T-cell (primary cell): ENCODE results near the gene MCL1. TPM values are rescaled to one million over a fixed set of nuclear protein-coding genes. Genes with fewer than 3 reads are reported as not detected.

ENCODE experiments used
- ATAC-seq, 4 experiments: fragments of 200-7000 bp in 3 of 4; fragments of 150-1000 bp in 1 of 4; cut with Tn5 transposase; replicated peaks in 1 of 4; 1 replicate in 3 of 4; 2 replicates in 1 of 4; pipeline ENCODE4 v1.10.0; 2021; ENCODE audit warnings: moderate library complexity in 3 of 4, mild to moderate bottlenecking in 2 of 4, moderate number of reproducible peaks in 1 of 4
- CTCF ChIA-PET, 2 donors: fragments of 300-600 bp; sonication (Branson Sonifier 250); formaldehyde crosslinking; loops; one replicate each; lab custom pipeline; 2022; ENCODE audit warnings: antibody characterized with exemption in 2 of 2; lab: Charles Lee
- POLR2A ChIA-PET, 2 donors: fragments of 300-600 bp; sonication (Branson Sonifier 250); formaldehyde crosslinking; loops; one replicate each; lab custom pipeline; 2022; ENCODE audit warnings: antibody characterized with exemption in 2 of 2; lab: Charles Lee
- DNase-seq, 35 experiments: peaks; one replicate each; pipeline versions ENCODE4 v3.0.0 to v3.0.0-alpha.2; 2013 to 2023
- H3K27ac ChIP-seq: one replicate; pipeline ENCODE4 v1.5.1; 2013; ENCODE audit warnings: low read length
- H3K27me3 ChIP-seq, 2 experiments: replicated peaks in 1 of 2; 1 replicate in 1 of 2; 2 replicates in 1 of 2; pipeline versions ENCODE4 v1.6.1 to v1.7.0; 2013; ENCODE audit warnings: low read length in 1 of 2, mixed read lengths in 1 of 2; ENCODE audit not compliant: control insufficient read depth in 2 of 2, insufficient read depth in 2 of 2; ENCODE audit errors: extremely low read depth in 1 of 2
- H3K36me3 ChIP-seq, 2 donors: 1 replicate in 1 of 2; 2 replicates in 1 of 2; pipeline versions ENCODE4 v1.6.1 to v1.7.0; 2013; ENCODE audit warnings: low read length in 1 of 2; ENCODE audit not compliant: control insufficient read depth in 2 of 2, insufficient read depth in 1 of 2; ENCODE audit errors: extremely low read depth in 1 of 2
- H3K4me1 ChIP-seq, 2 experiments: 1 replicate in 1 of 2; 2 replicates in 1 of 2; pipeline versions ENCODE4 v1.6.1 to v1.7.0; 2013; ENCODE audit warnings: low read length in 2 of 2, mixed read lengths in 1 of 2; ENCODE audit not compliant: insufficient read depth in 2 of 2, control insufficient read depth in 1 of 2; ENCODE audit errors: extremely low read depth in 1 of 2
- H3K4me3 ChIP-seq, 2 donors: 1 replicate in 1 of 2; 2 replicates in 1 of 2; pipeline versions ENCODE4 v1.5.1 to v1.7.0; 2013; ENCODE audit warnings: mild to moderate bottlenecking in 2 of 2, low read length in 1 of 2, moderate library complexity in 1 of 2; ENCODE audit not compliant: control insufficient read depth in 1 of 2; ENCODE audit errors: extremely low read depth in 1 of 2
- H3K9me3 ChIP-seq: 2 replicates; pipeline ENCODE4 v1.7.0; 2013
- H3K27ac Mint-ChIP-seq, 2 donors: one replicate each; pipeline ENCODE4 v1.8.0; 2020 to 2021; ENCODE audit warnings: mild to moderate bottlenecking in 2 of 2, mixed read lengths in 2 of 2
- H3K27me3 Mint-ChIP-seq, 2 donors: one replicate each; pipeline ENCODE4 v1.8.0; 2021 to 2022; ENCODE audit warnings: mixed read lengths in 2 of 2
- H3K36me3 Mint-ChIP-seq: one replicate; pipeline ENCODE4 v1.8.0; 2021; ENCODE audit warnings: mixed read lengths
- H3K4me1 Mint-ChIP-seq, 3 donors: one replicate each; pipeline ENCODE4 v1.8.0; 2020 to 2022; ENCODE audit warnings: mixed read lengths in 3 of 3, mild to moderate bottlenecking in 1 of 3
- H3K4me3 Mint-ChIP-seq, 3 donors: one replicate each; pipeline ENCODE4 v1.8.0; 2020 to 2022; ENCODE audit warnings: mild to moderate bottlenecking in 3 of 3, mixed read lengths in 3 of 3, moderate library complexity in 3 of 3
- H3K9me3 Mint-ChIP-seq, 3 donors: one replicate each; pipeline ENCODE4 v1.8.0; 2020 to 2022; ENCODE audit warnings: mixed read lengths in 3 of 3
- WGBS: methylation state at CpG from one replicate; pipeline ENCODE4 v1.1.5; 2013; ENCODE audit warnings: missing lambda C conversion rate; ENCODE audit not compliant: insufficient coverage; 5-methylcytosine and 5-hydroxymethylcytosine counted together
- total RNA-seq, 35 experiments: library from RNA in 6 of 35; stranded (reverse) in 6 of 35; fragments of 120-200 nt in 1 of 35; gene quantifications; one replicate each; pipeline versions ENCODE4 v1.2.1 to v1.2.4 and lab custom pipeline; 2013 to 2026

Gene MCL1
- total RNA-seq, 5 donors from 2014 or later (not counting 1 experiment from before 2014, with no cell fraction given): 478 to 731 (median 517) TPM

DNA sequence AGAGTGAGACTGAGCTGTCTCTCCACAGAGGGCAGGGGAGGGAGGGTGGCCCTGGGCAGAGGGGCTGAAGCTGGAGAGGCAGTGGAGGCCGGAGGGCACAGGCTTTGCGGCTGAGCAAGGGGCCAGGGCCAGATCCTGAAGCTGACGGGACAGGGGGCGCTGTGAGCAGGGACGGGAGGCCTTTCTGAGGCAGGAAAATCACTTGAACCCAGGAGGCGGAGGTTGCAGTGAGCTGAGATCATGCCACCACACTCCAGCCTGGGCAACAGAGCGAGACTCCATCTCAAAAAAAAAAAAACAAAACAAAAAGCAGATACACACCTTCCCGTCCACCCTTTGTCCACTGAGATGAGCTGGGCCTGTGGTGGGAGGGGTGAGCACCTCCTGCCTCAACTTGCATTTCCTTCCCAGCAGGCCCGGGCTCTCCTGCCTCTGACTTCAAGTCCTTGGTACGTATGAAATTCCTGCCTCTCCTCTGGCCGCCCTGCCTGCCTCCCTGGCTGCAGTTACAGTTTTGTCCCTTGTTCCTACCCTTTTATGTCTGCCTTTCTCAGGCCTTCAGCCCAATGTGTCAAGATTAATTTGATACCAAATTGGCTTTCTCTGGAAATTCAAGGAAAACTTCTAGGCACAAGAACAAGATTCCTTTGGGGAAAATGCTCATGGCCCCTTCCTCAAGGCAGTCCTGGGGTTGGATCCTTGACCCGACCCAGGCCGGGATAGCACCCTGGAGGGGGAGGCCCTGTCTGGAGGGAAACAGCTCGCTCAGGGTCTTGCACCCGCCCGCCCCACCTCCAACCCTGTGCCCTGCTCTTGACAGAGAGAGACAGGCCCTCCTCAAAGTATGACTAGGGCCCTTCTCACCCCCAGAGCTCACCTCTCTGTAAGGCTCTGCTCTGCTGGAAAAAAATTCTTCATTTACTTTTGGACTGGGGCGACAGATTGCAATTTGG is 41.4 kb downstream of the MCL1 start:
- DNase-seq (no peak), ATAC-seq (no peak)
- H3K36me3 ChIP-seq: no peaks in the 10 kb centered on the region
- 87% methylated on average over 8 of the region's 17 CpGs for WGBS
- no peaks in the 10 kb centered on the region for H3K36me3 Mint-ChIP-seq
- no peaks in the 10 kb centered on the region for H3K9me3 ChIP-seq
- H3K9me3 Mint-ChIP-seq: no peaks in the 10 kb centered on the region
- CTCF ChIA-PET: no interaction called here
- no peaks in the 10 kb centered on the region for H3K4me1 ChIP-seq
- no peaks in the 10 kb centered on the region for H3K4me1 Mint-ChIP-seq
- no peak overlapping the region for H3K4me3 Mint-ChIP-seq
- no peak overlapping the region for H3K27ac Mint-ChIP-seq
- H3K27ac ChIP-seq: no peak overlapping the region
- H3K4me3 ChIP-seq: no peak overlapping the region
- peaks cover 0 to 13% of the 10 kb centered on the region in 2 experiments for H3K27me3 ChIP-seq
- peaks cover 0 to 6% of the 10 kb centered on the region in 2 donors for H3K27me3 Mint-ChIP-seq
- POLR2A ChIA-PET: interaction anchor here in 1 of 2 donors (0.7 kb wide), 1 partner anchor 176 kb away, joined by 3 read pairs; no protein-coding TSS in a partner anchor

DNA sequence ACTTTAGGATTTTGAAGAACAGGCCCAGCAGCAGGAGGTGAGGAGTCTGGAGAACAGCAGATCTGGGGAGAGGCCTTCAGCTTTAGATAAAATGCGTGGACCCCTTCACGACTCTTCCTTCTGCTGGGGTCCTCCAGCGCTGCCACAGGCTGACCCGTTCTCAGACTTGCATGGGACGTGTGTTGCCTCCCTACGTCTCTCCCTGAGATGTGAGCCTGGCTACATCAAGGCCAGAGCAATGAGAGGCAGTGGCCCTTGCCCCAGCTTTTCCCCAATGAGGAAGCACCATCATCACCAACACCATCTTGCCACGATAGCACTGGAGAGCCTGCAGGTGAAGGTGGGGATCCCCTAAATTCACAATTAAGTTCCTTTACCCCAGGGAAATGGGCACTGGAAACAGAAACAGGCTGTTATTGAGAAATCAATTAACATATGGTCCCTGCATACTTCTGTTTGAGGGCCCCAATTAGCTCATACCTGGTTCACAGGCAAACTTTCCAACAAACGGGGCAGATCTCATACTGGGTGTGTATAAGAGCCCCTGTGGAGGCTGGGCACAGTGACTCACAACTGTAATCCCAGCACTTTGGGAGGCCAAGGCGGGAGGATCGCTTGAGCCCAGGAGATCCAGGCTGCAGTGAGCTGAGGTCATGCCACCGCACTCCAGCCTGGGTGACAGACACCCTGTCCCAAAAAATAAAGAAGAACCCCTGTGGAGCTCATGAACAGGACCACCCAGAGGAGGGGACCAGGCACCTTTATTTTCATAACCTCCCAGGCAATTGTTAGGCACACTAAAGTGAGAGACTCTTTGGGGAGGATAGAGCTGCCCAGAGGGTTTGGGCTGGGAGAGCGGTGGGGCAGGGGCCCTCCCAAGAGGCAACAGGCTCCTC is 42.3 kb downstream of the MCL1 start:
- no peak for ATAC-seq
- Histone ChIP-seq H3K4me1 (no peaks in the 10 kb centered on the region), H3K4me3 (no peak overlapping the region), H3K9me3 (no peaks in the 10 kb centered on the region), H3K27ac (no peak overlapping the region), H3K27me3 (peaks cover 0 to 13% of the 10 kb centered on the region in 2 experiments), H3K36me3 (no peaks in the 10 kb centered on the region)
- Mint-ChIP-seq H3K27ac (no peak overlapping the region), H3K4me3 (no peak overlapping the region), H3K27me3 (peaks cover 0 to under 1% of the 10 kb centered on the region in 2 donors), H3K4me1 (peaks cover 0 to 6% (median 3%) of the 10 kb centered on the region in 3 donors), H3K9me3 (no peaks in the 10 kb centered on the region), H3K36me3 (no peaks in the 10 kb centered on the region)
- 85% methylated on average over 9 of the region's 12 CpGs for WGBS
- CTCF ChIA-PET: interaction anchor here in 1 of 2 donors (0.6 kb wide), 1 partner anchor 254 kb away, joined by 4 read pairs; no protein-coding TSS in a partner anchor
- no peak for DNase-seq
- POLR2A ChIA-PET: interaction anchor here in 1 of 2 donors (0.7 kb wide), 1 partner anchor 175 kb away, joined by 3 read pairs; no protein-coding TSS in a partner anchor

DNA sequence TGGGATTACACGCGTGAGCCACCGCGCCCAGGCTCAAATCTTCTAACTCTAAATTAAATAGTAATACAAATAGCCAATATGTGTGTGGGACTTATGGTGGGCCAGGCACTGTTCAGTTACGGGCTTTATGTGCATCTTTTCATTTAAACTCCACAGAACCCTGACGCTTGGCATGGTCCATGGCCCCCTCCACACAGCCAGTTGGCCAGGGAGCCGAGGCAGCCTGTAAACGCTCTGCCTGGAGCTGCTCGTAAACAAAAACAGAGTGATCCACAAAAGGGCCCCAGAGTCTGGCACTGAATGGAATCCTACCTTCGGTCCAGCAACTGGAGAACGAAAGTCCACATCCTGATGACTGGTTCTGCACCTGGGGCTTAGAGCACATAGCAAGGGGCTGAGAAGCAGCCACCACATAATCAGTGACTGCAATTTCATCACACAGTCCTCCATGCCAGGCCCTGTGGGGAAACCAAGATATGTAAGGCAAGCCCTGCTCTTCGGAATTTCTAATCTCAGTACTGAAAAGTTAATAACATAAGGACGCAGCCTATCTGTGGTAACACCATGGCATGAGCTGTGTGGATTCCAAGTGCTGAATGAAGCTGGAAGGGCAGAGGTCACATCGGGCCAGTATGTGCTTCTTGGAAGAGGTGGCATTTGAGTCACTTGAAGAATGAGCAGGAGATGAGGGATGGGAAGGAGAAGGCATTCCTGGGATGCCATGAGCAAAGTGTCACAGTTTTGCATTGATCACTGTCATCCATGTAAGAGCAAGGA is 43.7 kb downstream of the MCL1 start:
- Mint-ChIP-seq H3K27me3 (no peaks in the 10 kb centered on the region), H3K4me1 (peaks cover 0 to 6% (median 3%) of the 10 kb centered on the region in 3 donors), H3K27ac (no peak overlapping the region), H3K36me3 (no peaks in the 10 kb centered on the region), H3K9me3 (no peaks in the 10 kb centered on the region), H3K4me3 (no peak overlapping the region)
- Histone ChIP-seq H3K9me3 (no peaks in the 10 kb centered on the region), H3K27me3 (peaks cover 0 to 13% of the 10 kb centered on the region in 2 experiments), H3K4me3 (no peak overlapping the region), H3K4me1 (no peaks in the 10 kb centered on the region), H3K27ac (no peak overlapping the region), H3K36me3 (no peaks in the 10 kb centered on the region)
- ChIA-PET CTCF (interaction anchor here (0.5 to 0.6 kb wide), 2 partner anchors 53 to 82 kb away, joined by 3 read pairs; no protein-coding TSS in a partner anchor), POLR2A (interaction anchor here in 1 of 2 donors (0.5 kb wide), 1 partner anchor 84 kb away, joined by 6 read pairs; no protein-coding TSS in a partner anchor)
- ATAC-seq (no peak), DNase-seq (no peak)
- WGBS: 80% methylated on average over 7 of the region's 14 CpGs

DNA sequence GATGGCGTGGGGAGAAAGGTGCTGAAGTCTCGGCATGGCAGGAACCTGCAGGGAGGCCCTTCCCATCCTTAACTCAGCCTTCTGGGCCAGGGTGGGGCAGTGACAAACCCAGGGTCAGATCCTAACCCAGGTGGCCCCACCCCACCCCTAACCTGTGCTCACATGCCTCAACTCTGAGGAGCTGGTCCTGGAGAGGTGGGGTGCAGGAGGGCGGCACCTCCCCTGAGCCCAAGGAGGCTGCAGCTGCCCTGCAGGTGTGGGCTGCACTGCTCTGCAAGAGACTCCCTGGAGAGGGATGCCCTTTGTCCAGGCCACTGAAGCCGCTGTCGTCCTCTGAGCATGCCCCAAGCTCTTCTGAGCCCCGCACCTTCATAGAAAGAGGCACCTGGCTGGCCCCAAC is 45.4 kb downstream of the MCL1 start:
- POLR2A ChIA-PET: no interaction called here

DNA sequence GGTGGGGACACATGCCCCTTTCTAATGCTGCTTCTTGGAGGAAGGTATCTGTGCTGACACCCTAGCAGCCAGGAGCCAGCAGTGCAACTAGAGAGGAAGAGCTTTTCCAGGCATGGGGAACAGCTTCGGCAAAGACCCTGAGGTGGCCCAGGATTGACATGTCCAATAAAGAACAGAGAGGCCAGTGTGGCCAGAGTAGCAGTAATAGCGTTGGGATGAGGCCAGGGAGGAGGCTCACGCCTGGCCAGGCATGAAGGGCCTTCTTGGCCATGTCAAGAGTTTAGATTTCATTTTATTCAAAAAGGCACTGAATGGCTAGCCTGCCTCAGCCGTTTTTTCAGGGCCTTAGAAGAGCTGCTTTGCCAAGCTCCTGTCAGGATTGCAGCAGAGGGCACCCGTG is 46.5 kb downstream of the MCL1 start:
- H3K36me3 ChIP-seq: no peaks in the 10 kb centered on the region
- Mint-ChIP-seq H3K36me3 (no peaks in the 10 kb centered on the region), H3K4me1 (peaks cover 0 to 6% (median 3%) of the 10 kb centered on the region in 3 donors), H3K27ac (no peak overlapping the region), H3K9me3 (no peaks in the 10 kb centered on the region), H3K27me3 (no peaks in the 10 kb centered on the region), H3K4me3 (no peak overlapping the region)
- ATAC-seq (no peak), DNase-seq (no peak)
- peaks cover 0 to 8% of the 10 kb centered on the region in 2 experiments for H3K27me3 ChIP-seq
- CTCF ChIA-PET: interaction anchor here (0.6 to 0.9 kb wide), 4 partner anchors 96 to 433 kb away, joined by 3 to 7 read pairs (median 3); no protein-coding TSS in a partner anchor
- H3K4me3 ChIP-seq: no peak overlapping the region
- H3K9me3 ChIP-seq: no peaks in the 10 kb centered on the region
- H3K4me1 ChIP-seq: no peaks in the 10 kb centered on the region
- POLR2A ChIA-PET: interaction anchor here in 1 of 2 donors (0.6 to 0.7 kb wide), 2 partner anchors 35 to 105 kb away, joined by 4 read pairs; no protein-coding TSS in a partner anchor
- WGBS: 50% methylated on average over 5 of the region's 5 CpGs
- no peak overlapping the region for H3K27ac ChIP-seq

More for the DNA sequence above, 45.4 kb downstream of the MCL1 start:
- Histone ChIP-seq H3K4me1 (no peaks in the 10 kb centered on the region), H3K27ac (no peak overlapping the region), H3K9me3 (no peaks in the 10 kb centered on the region), H3K27me3 (peaks cover 0 to 12% of the 10 kb centered on the region in 2 experiments), H3K4me3 (no peak overlapping the region), H3K36me3 (no peaks in the 10 kb centered on the region)
- H3K27me3 Mint-ChIP-seq: no peaks in the 10 kb centered on the region
- H3K4me1 Mint-ChIP-seq: peaks cover 0 to 6% (median 3%) of the 10 kb centered on the region in 3 donors
- no peaks in the 10 kb centered on the region for H3K36me3 Mint-ChIP-seq
- WGBS: 88% methylated on average over 4 of the region's 6 CpGs
- CTCF ChIA-PET: interaction anchor here in 1 of 2 donors (0.7 kb wide), 1 partner anchor 373 kb away, joined by 5 read pairs; no protein-coding TSS in a partner anchor
- ATAC-seq: no peak
- H3K27ac Mint-ChIP-seq: no peak overlapping the region
- no peaks in the 10 kb centered on the region for H3K9me3 Mint-ChIP-seq
- no peak overlapping the region for H3K4me3 Mint-ChIP-seq
- no peak for DNase-seq
